Naive thymus-derived CD8-positive, alpha-beta T cell (primary cell): ENCODE measurements around the gene RTP5. TPM values are rescaled to one million over a fixed set of nuclear protein-coding genes. Genes with fewer than 3 reads are reported as not detected.
"Not testable (repeated sequence)": the region's sequence is repeated elsewhere in the genome, so short reads cannot be mapped to it uniquely, and the experiment has no call there.

Source experiments
- ATAC-seq, 2 donors: fragments of 150-1000 bp; cut with Tn5 transposase in 1 of 2; sonication (Bioruptor Pico), chemical (Tn5 transposase) in 1 of 2; 1 replicate in 1 of 2; 2 replicates in 1 of 2; pipeline ENCODE4 v1.10.0; 2021; ENCODE audit warnings: mild to moderate bottlenecking in 2 of 2, moderate library complexity in 2 of 2
- POLR2A ChIA-PET: fragments of 350-600 bp; sonication (Branson Sonifier 250); formaldehyde crosslinking; loops from one replicate; lab custom pipeline; 2021; ENCODE audit warnings: antibody characterized with exemption; lab: Charles Lee
- DNase-seq, 10 donors: peaks; one replicate each; pipeline versions ENCODE4 v3.0.0 to v3.0.0-alpha.2; 2020 to 2022
- H3K27ac Mint-ChIP-seq, 10 donors: one replicate each; pipeline ENCODE4 v1.8.0; 2020 to 2022; ENCODE audit warnings: mild to moderate bottlenecking in 10 of 10, mixed read lengths in 10 of 10, moderate library complexity in 4 of 10, inconsistent platforms in 1 of 10
- H3K27me3 Mint-ChIP-seq, 5 donors: one replicate each; pipeline ENCODE4 v1.8.0; 2021 to 2022; ENCODE audit warnings: mixed read lengths in 5 of 5
- H3K36me3 Mint-ChIP-seq, 3 donors: one replicate each; pipeline ENCODE4 v1.8.0; 2020 to 2022; ENCODE audit warnings: mixed read lengths in 3 of 3, mild to moderate bottlenecking in 2 of 3, inconsistent platforms in 1 of 3
- H3K4me1 Mint-ChIP-seq, 4 donors: one replicate each; pipeline ENCODE4 v1.8.0; 2021 to 2022; ENCODE audit warnings: mixed read lengths in 4 of 4
- H3K4me3 Mint-ChIP-seq, 10 donors: one replicate each; pipeline ENCODE4 v1.8.0; 2020 to 2022; ENCODE audit warnings: mild to moderate bottlenecking in 10 of 10, mixed read lengths in 10 of 10, moderate library complexity in 6 of 10, inconsistent platforms in 1 of 10
- H3K9me3 Mint-ChIP-seq, 9 donors: one replicate each; pipeline ENCODE4 v1.8.0; 2020 to 2022; ENCODE audit warnings: mixed read lengths in 9 of 9, mild to moderate bottlenecking in 3 of 9, inconsistent platforms in 1 of 9, moderate library complexity in 1 of 9
- polyA plus RNA-seq, 3 donors: library from polyadenylated mRNA; unstranded; fragments of 300-500 nt; fragmentation: Illumina TruSeq; gene quantifications; one replicate each; pipeline ENCODE4 v1.2.3, GENCODE V29; 2021
- total RNA-seq, 8 experiments: library from RNA in 2 of 8; stranded (reverse) in 2 of 8; gene quantifications; one replicate each; pipeline ENCODE4 v1.2.3 and lab custom pipeline; 2021 to 2026

RTP5 gene
- total and polyA plus RNA-seq, 5 experiments from 2014 or later, result not detected

GRCh38 chr2:241870611-241871537 is 1.3 kb downstream of the RTP5 start:
- DNase-seq, result peak in 4 of 10 donors; percentile 39 to 68 (median 58)

DNA sequence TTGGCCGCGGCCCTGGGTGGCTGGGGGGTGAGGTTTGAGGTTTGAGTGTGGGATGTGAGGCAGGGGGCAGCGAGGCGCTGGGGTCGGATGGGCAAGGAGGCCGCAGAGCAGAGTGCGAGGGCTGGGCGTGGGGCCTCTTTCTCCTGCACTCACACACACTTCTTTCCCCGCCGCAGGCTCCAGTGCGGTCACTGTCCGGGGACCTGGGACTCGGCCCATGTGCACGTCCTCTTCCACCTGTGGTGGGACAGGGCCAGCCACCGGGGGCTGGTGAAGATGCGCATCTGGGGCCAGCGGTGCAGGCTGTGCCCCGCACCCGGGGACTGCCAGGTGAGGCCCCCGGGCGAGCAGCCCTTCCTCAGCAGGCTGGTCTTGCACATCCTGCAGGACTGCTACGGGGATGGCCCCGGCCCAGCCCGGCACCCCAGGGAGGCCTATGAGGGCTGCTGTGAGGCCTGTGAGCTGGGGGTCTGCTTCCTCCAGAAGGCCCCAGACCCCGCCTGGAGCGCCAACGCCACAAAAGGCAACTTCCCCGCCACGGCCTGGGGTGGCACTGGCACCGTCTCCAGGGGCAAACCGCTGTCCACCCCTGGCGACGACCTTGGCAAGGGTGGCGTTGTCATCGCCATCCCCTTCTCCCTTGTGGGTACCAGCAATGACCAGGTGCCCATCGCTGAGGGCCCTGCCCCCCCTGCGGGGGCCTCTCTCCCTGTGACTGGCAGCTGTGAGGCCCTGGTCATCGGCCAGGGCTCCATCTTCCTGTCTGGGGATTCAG is 2.2 kb downstream of the RTP5 start:
- POLR2A ChIA-PET, result interaction anchor here (1.7 kb wide), 1 partner anchor 9 kb away, joined by 4 read pairs; no protein-coding TSS in a partner anchor
- no peak for ATAC-seq
- Mint-ChIP-seq H3K9me3 (no peaks in the 10 kb centered on the region), H3K36me3 (no peaks in the 10 kb centered on the region), H3K27ac (peak overlapping the region in 8 of 10 donors; percentile 19 to 95 (median 82)), H3K4me1 (peaks cover 15 to 47% (median 34%) of the 10 kb centered on the region in 4 donors), H3K27me3 (no peaks in the 10 kb centered on the region), H3K4me3 (peak overlapping the region in 8 of 10 donors; percentile 46 to 77 (median 57))
- DNase-seq, result no peak

More at GRCh38 chr2:241870611-241871537, 1.3 kb downstream of the RTP5 start:
- Mint-ChIP-seq H3K36me3 (no peaks in the 10 kb centered on the region), H3K9me3 (no peaks in the 10 kb centered on the region), H3K27ac (peak overlapping the region; percentile 19 to 95 (median 72)), H3K4me3 (peak overlapping the region in 9 of 10 donors; percentile 42 to 77 (median 56)), H3K27me3 (peaks cover 0 to 3% (median 2%) of the 10 kb centered on the region in 5 donors), H3K4me1 (peaks cover 16 to 48% (median 37%) of the 10 kb centered on the region in 4 donors)
- ATAC-seq, result peak; percentile 36 to 37
- POLR2A ChIA-PET, result interaction anchor here (1.7 kb wide), 1 partner anchor 10 kb away, joined by 4 read pairs; no protein-coding TSS in a partner anchor

GRCh38 chr2:241872313-241872642 is 2.7 kb downstream of the RTP5 start:
- Mint-ChIP-seq H3K27me3 (no peaks in the 10 kb centered on the region), H3K4me3 (no peak overlapping the region), H3K9me3 (no peaks in the 10 kb centered on the region), H3K36me3 (no peaks in the 10 kb centered on the region), H3K4me1 (peaks cover 15 to 41% (median 31%) of the 10 kb centered on the region in 4 donors), H3K27ac (peak overlapping the region in 2 of 10 donors; percentile 25 to 62)
- POLR2A ChIA-PET, result no interaction called here
- ATAC-seq (no peak), DNase-seq (no peak)

DNA sequence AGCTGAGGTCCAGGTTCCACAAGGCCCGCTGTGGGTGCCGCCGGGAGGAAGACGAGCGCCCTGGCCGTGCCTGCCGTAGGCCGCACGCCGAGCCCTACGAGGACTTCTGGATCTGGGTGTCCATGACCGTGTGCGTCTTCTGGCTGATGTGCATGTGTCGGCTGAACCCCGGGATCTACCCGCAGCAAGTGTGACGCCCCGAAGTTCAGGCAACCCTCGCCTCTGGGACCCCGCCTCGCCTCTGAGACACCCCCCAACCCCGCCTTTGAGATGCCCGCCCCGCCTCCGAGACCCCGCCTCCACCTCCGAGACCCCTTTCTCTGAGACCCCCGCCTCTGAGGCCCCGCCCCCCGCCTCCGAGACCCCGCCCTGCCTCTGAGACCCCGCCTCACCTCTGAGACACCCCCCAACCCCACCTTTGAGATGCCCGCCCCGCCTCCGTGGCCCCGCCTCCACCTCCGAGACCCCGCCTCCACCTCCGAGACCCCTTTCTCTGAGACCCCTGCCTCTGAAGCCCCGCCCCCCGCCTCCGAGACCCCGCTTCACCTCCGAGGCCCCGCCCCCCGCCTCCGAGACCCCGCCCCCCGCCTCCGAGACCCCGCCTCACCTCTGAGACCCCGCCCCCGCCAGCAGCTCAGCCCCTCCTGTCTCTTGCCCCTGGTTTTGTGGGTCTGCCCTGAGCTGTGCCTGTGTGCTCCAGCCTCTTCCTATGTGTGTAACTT is 3.7 kb downstream of the RTP5 start:
- Mint-ChIP-seq H3K27me3 (no peaks in the 10 kb centered on the region), H3K4me3 (no peak overlapping the region), H3K27ac (no peak overlapping the region), H3K9me3 (no peaks in the 10 kb centered on the region), H3K4me1 (peaks cover 12 to 32% (median 24%) of the 10 kb centered on the region in 4 donors), H3K36me3 (no peaks in the 10 kb centered on the region)
- DNase-seq (no peak), ATAC-seq (no peak)
- POLR2A ChIA-PET, result interaction anchor here (0.7 kb wide), 1 partner anchor 27 kb away, joined by 3 read pairs; no protein-coding TSS in a partner anchor

- no peak overlapping the region for H3K4me3 Mint-ChIP-seq
- H3K36me3 Mint-ChIP-seq, result no peaks in the 10 kb centered on the region
- no peak overlapping the region for H3K27ac Mint-ChIP-seq
- no peak for DNase-seq
- ATAC-seq, result no peak
- H3K9me3 Mint-ChIP-seq, result no peaks in the 10 kb centered on the region
- peaks cover 7 to 27% (median 20%) of the 10 kb centered on the region in 4 donors for H3K4me1 Mint-ChIP-seq
- H3K27me3 Mint-ChIP-seq, result no peaks in the 10 kb centered on the region
- POLR2A ChIA-PET, result interaction anchor here (0.7 kb wide), 1 partner anchor 28 kb away, joined by 3 read pairs; no protein-coding TSS in a partner anchor
Observed at GRCh38 chr2:241873803-241874110, 4.2 kb downstream of the RTP5 start.

DNA sequence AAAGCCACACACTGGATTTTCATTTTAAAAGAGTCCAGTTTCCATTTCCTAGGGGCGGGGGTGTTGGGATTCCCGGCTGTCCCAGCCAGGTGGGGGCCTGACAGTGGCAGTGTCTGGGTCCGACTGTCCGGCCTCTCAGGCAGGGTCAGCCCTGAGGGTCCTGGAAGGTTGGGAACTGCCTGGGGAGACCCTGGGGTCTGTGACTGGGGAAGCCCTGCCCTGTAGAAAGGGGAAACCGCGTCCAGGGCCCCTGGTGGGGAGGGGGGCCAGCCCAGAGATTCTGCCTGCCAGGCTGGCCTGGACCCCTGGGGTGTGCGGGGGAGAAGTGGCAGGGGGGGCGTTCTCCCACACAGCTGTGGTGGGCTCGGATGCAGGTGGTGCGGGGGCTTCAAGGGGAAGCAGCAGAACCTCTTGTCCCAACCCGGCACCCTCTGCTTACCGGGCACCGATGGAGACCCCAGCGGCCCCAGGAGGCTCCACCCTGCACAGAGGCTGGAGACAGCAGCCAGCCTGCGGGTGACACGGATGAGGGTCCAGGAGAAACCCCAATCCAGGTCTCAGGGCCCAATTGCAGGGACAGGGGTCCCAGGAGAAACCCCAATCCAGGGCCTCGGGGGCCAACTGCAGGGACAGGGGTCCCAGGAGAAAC is 4.9 kb downstream of the RTP5 start:
- POLR2A ChIA-PET, result interaction anchor here (0.7 kb wide), 1 partner anchor 28 kb away, joined by 3 read pairs; no protein-coding TSS in a partner anchor
- ATAC-seq (no peak), DNase-seq (no peak)
- H3K27me3 Mint-ChIP-seq, result no peaks in the 10 kb centered on the region
- H3K27ac Mint-ChIP-seq, result no peak overlapping the region
- H3K4me1 Mint-ChIP-seq, result peaks cover 7 to 20% (median 16%) of the 10 kb centered on the region in 4 donors
- no peaks in the 10 kb centered on the region for H3K36me3 Mint-ChIP-seq
- H3K4me3 Mint-ChIP-seq, result no peak overlapping the region
- H3K9me3 Mint-ChIP-seq, result no peaks in the 10 kb centered on the region

- H3K4me3 Mint-ChIP-seq, result peak overlapping the region in 1 of 10 donors; percentile 29
- DNase-seq, ATAC-seq, H3K36me3 Mint-ChIP-seq, H3K9me3 Mint-ChIP-seq, POLR2A ChIA-PET, H3K27me3 Mint-ChIP-seq: not testable (repeated sequence)
- peak overlapping the region in 1 of 10 donors; percentile 37 for H3K27ac Mint-ChIP-seq
- H3K4me1 Mint-ChIP-seq, result peaks cover 9 to 24% (median 17%) of the 10 kb centered on the region in 4 donors
Observed at GRCh38 chr2:241875754-241876527, 6.4 kb downstream of the RTP5 start.

DNA sequence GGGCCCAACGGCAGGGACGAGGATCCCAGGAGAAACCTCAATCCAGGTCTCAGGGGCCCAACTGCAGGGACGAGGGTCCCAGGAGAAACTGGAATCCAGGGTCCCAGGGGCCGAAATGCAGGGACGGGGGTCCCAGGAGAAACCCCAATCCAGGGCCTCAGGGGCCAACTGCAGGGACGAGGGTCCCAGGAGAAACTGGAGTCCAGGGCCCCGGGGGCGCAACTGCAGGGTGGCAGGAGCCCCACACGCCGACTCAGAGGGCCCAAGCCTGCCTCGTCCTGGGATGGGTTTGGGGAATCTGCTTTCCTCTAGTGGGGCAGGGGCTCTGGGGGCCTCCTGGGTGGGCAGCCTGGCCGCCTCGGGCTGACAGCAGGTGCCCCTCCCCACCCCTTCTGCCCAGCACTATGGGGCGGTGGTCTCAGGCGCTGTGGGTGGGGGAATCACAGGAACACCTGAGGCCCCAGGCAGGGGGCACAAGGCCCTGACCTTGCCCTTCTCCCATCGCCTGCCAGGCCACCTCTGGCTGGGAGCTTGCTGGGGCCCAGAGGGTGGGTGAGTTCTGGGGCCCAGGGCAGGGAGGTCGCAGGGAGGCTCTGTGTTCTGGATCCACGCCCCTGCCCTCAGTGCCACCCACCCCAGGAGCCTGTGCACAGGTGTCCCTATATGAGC is 7.1 kb downstream of the RTP5 start:
- H3K27me3 Mint-ChIP-seq, result peaks cover 0 to 4% (median 0%) of the 10 kb centered on the region in 5 donors
- ATAC-seq (no peak), DNase-seq (no peak)
- no peak overlapping the region for H3K27ac Mint-ChIP-seq
- peaks cover 0 to 4% (median 0%) of the 10 kb centered on the region in 9 donors for H3K9me3 Mint-ChIP-seq
- H3K4me3 Mint-ChIP-seq, result no peak overlapping the region
- no peaks in the 10 kb centered on the region for H3K36me3 Mint-ChIP-seq
- H3K4me1 Mint-ChIP-seq, result peaks cover 9 to 24% (median 15%) of the 10 kb centered on the region in 4 donors
- POLR2A ChIA-PET, result no interaction called here

DNA sequence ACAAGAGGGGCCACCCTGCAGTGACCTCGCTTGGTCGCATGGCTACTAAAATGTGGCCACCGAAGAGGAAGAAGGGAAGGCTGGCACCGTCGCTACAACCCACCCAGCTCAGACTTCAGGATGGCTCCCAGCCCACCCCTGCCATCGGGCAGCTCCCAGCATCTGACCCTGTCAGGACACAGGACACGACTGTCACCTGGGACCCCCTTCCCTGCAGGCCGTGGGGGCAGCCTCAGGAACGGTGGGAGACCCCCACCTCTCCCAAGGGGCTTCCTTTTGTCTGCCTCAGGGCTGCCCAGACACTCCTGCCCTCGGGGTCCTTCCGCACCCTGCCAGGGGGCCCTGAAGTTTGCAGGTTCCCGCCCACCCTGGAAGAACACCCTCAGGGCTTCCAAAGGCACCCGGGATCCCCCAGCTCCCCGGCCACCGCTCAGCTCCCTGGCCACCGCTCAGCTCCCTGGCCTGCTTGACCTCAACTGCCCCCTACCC is 7.7 kb downstream of the RTP5 start:
- H3K27me3 Mint-ChIP-seq, result peaks cover 0 to 4% (median 0%) of the 10 kb centered on the region in 5 donors
- POLR2A ChIA-PET, result interaction anchor here (2.5 kb wide), 1 partner anchor 143 kb away, joined by 11 read pairs; the partner anchor contains the start of gene D2HGDH
- no peak for ATAC-seq

More for the DNA sequence above, 7.7 kb downstream of the RTP5 start:
- H3K4me3 Mint-ChIP-seq, result no peak overlapping the region
- H3K27ac Mint-ChIP-seq, result no peak overlapping the region
- peaks cover 0 to 4% (median 0%) of the 10 kb centered on the region in 9 donors for H3K9me3 Mint-ChIP-seq
- no peaks in the 10 kb centered on the region for H3K36me3 Mint-ChIP-seq
- H3K4me1 Mint-ChIP-seq, result peaks cover 9 to 24% (median 19%) of the 10 kb centered on the region in 4 donors
- no peak for DNase-seq
